Measurements from ENCODE around the gene PCCA. TPM values are rescaled to one million over a fixed set of nuclear protein-coding genes. Genes with fewer than 3 reads are reported as not detected.
A peak's percentile ranks its signal among the peaks of the same experiment; 100 is the strongest.

Gene PCCA
- total RNA-seq, 1 experiment from 2014 or later: 52.8 TPM

- TF ChIP-seq PRRX2 (CRISPR knock-in tag; IDR thresholded peaks at IDR 0.05) (no peak), MLX (CRISPR knock-in tag; IDR thresholded peaks at IDR 0.05) (no peak), E2F4 (CRISPR knock-in tag; IDR thresholded peaks at IDR 0.05; ENCODE audit: borderline replicate concordance, low read depth) (no peak), KAT7 (CRISPR knock-in tag; IDR thresholded peaks at IDR 0.05; ENCODE audit: borderline replicate concordance) (peak; percentile 66; the same call in 1 of the 2 replicates), CREM (CRISPR knock-in tag; IDR thresholded peaks at IDR 0.05) (peak; percentile 88; the same call in 1 of the 2 replicates), OVOL2 (CRISPR knock-in tag; IDR thresholded peaks at IDR 0.05; ENCODE audit: borderline replicate concordance) (no peak), ZNF317 (CRISPR knock-in tag; IDR thresholded peaks at IDR 0.05; ENCODE audit: borderline replicate concordance, low read depth) (no peak), ZBTB21 (CRISPR knock-in tag; IDR thresholded peaks at IDR 0.05; ENCODE audit: borderline replicate concordance) (peak; percentile 38), ZNF512 (CRISPR knock-in tag; IDR thresholded peaks at IDR 0.05; ENCODE audit: borderline replicate concordance) (no peak), JUN (CRISPR knock-in tag; IDR thresholded peaks at IDR 0.05) (0 out of 2 replicates have a peak, but pooled peaks have one; percentile 29), ZSCAN18 (CRISPR knock-in tag; IDR thresholded peaks at IDR 0.05) (no peak), AR (CRISPR knock-in tag; IDR thresholded peaks at IDR 0.05) (no peak), NFE2L1 (CRISPR knock-in tag; IDR thresholded peaks at IDR 0.05) (peak; percentile 81; the same call in 1 of the 2 replicates), EMX1 (CRISPR knock-in tag; IDR thresholded peaks at IDR 0.05) (no peak), MYBL2 (CRISPR knock-in tag; IDR thresholded peaks at IDR 0.05) (no peak), GABPB1 (CRISPR knock-in tag; IDR thresholded peaks at IDR 0.05) (no peak; the same call in 1 of the 2 replicates), ARID4B (CRISPR knock-in tag; IDR thresholded peaks at IDR 0.05; ENCODE audit: borderline replicate concordance) (peak; percentile 84), GTF2I (CRISPR knock-in tag; conservative IDR thresholded peaks at IDR 0.05) (no peak), E2F5 (CRISPR knock-in tag; IDR thresholded peaks at IDR 0.05) (no peak), ZNF671 (CRISPR knock-in tag; IDR thresholded peaks at IDR 0.05) (no peak), E2F1 (CRISPR knock-in tag; IDR thresholded peaks at IDR 0.05) (no peak), GRHL2 (CRISPR knock-in tag; IDR thresholded peaks at IDR 0.05; ENCODE audit: insufficient replicate concordance, severe bottlenecking) (no peak), ZNF138 (CRISPR knock-in tag; conservative IDR thresholded peaks at IDR 0.05) (0 out of 2 replicates have a peak, but pooled peaks have one; percentile 32), ELF4 (CRISPR knock-in tag; IDR thresholded peaks at IDR 0.05; ENCODE audit: low read depth) (peak; percentile 39; the same call in 1 of the 2 replicates)
Measured at GRCh38 chr13:100088644-100089464, at the start of gene PCCA (continued).
